Glutamatergic neuron (in vitro differentiated cells): ENCODE measurements around the gene NUAK1. TPM values are rescaled to one million over a fixed set of nuclear protein-coding genes. Genes with fewer than 3 reads are reported as not detected.

Experiments
- DNase-seq: peaks from one replicate; pipeline ENCODE4 v3.0.0; 2022
- H3K27ac Mint-ChIP-seq: one replicate; pipeline ENCODE4 v1.8.0; 2020; ENCODE audit warnings: mild to moderate bottlenecking, mixed read lengths, inconsistent platforms; ENCODE audit not compliant: unreplicated experiment
- H3K27me3 Mint-ChIP-seq: one replicate; pipeline ENCODE4 v1.8.0; 2020; ENCODE audit warnings: mild to moderate bottlenecking, moderate library complexity, mixed read lengths, inconsistent platforms; ENCODE audit not compliant: unreplicated experiment
- H3K36me3 Mint-ChIP-seq: one replicate; pipeline ENCODE4 v1.8.0; 2020; ENCODE audit warnings: mild to moderate bottlenecking, mixed read lengths, inconsistent platforms; ENCODE audit not compliant: unreplicated experiment
- H3K4me1 Mint-ChIP-seq: one replicate; pipeline ENCODE4 v1.8.0; 2020; ENCODE audit warnings: mild to moderate bottlenecking, low read depth, mixed read lengths, inconsistent platforms; ENCODE audit not compliant: unreplicated experiment
- H3K4me3 Mint-ChIP-seq: one replicate; pipeline ENCODE4 v1.8.0; 2020; ENCODE audit warnings: mild to moderate bottlenecking, mixed read lengths, inconsistent platforms; ENCODE audit not compliant: unreplicated experiment
- H3K9me3 Mint-ChIP-seq: one replicate; pipeline ENCODE4 v1.8.0; 2020; ENCODE audit warnings: mild to moderate bottlenecking, moderate library complexity, mixed read lengths, inconsistent platforms; ENCODE audit not compliant: unreplicated experiment
- total RNA-seq: library from RNA; stranded (reverse); fragmentation: NEBNext Ultra II Directional; extraction: Animal tissue kit (Norgen Biotek cat#: 25700); gene quantifications from one replicate; pipeline ENCODE4 v1.2.1, GENCODE V29; 2021; ENCODE audit not compliant: unreplicated experiment
- TF ChIP-seq, protein P1 (sequence below): fragments of 200-600 bp; sonication (generic); IDR thresholded peaks from one replicate; pipeline ENCODE4 v1.5.0; 2021; ENCODE audit not compliant: partially characterized antibody, unreplicated experiment

Gene NUAK1
- total RNA-seq, 1 donor from 2014 or later, result 18.8 TPM

DNA sequence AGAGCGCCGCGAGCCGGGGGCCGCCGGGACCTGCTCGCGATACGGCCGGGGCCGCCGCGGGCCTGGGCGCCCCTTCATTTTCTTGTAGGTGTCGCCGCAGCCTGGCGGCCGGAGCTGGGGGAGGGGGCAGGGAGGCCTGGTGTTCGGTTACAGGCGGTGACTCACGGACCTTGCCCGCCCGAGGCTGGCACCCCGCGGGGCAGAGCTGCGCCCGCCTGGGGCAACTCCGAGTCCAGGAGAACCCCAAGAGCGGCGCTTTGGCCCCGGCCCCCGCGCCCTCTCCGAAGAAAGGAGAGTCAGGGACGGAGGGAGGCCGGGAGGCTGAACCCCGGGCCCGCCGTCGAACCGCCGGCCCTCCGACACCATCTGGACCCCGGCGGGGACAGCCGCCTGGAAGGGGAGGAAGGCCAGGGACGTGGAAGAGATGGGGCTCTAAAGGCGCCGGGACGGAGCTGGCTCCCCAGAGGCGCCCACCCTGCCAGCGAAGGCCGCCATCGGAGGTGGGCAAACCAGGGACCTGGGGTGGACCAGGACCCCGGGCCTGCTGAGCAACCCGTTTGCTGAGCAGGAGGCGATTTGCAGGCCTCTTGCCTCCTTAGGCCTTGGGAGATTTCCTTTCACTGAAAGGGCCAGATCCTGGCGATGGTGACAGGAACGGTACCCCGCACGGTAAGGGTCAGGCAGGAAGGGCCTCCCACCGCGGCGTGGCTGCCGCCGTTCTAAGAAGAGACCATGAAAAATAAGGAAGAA is 843 bp upstream of the NUAK1 start:
- Mint-ChIP-seq H3K4me3 (peak overlapping the region; percentile 87), H3K9me3 (peaks cover 2% of the 10 kb centered on the region), H3K27ac (peak overlapping the region; percentile 74), H3K27me3 (peaks cover 4% of the 10 kb centered on the region), H3K36me3 (no peaks in the 10 kb centered on the region), H3K4me1 (peaks cover 21% of the 10 kb centered on the region)
- TF ChIP-seq, protein P1, sequence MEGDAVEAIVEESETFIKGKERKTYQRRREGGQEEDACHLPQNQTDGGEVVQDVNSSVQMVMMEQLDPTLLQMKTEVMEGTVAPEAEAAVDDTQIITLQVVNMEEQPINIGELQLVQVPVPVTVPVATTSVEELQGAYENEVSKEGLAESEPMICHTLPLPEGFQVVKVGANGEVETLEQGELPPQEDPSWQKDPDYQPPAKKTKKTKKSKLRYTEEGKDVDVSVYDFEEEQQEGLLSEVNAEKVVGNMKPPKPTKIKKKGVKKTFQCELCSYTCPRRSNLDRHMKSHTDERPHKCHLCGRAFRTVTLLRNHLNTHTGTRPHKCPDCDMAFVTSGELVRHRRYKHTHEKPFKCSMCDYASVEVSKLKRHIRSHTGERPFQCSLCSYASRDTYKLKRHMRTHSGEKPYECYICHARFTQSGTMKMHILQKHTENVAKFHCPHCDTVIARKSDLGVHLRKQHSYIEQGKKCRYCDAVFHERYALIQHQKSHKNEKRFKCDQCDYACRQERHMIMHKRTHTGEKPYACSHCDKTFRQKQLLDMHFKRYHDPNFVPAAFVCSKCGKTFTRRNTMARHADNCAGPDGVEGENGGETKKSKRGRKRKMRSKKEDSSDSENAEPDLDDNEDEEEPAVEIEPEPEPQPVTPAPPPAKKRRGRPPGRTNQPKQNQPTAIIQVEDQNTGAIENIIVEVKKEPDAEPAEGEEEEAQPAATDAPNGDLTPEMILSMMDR, result no peak
- DNase-seq, result peak; percentile 70

DNA sequence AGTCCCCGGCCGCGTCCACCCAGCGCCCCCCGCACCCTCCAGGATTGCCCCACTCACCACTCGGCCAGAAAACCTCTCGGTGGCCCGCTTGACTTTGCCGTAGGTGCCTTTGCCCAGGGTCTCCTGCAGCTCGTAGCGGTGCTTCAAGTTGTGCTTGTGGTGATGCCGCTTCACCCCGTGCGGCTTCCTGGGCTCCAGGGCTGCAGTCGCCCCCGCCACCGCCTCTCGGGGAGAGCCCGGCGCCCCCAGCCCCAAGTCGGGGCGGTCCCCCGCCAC is 459 bp downstream of the NUAK1 start:
- Mint-ChIP-seq H3K9me3 (peaks cover 2% of the 10 kb centered on the region), H3K27me3 (peaks cover 4% of the 10 kb centered on the region), H3K4me3 (peak overlapping the region; percentile 86), H3K27ac (no peak overlapping the region), H3K36me3 (no peaks in the 10 kb centered on the region), H3K4me1 (peaks cover 20% of the 10 kb centered on the region)
- no peak for DNase-seq
- TF ChIP-seq, protein P1, result no peak

DNA sequence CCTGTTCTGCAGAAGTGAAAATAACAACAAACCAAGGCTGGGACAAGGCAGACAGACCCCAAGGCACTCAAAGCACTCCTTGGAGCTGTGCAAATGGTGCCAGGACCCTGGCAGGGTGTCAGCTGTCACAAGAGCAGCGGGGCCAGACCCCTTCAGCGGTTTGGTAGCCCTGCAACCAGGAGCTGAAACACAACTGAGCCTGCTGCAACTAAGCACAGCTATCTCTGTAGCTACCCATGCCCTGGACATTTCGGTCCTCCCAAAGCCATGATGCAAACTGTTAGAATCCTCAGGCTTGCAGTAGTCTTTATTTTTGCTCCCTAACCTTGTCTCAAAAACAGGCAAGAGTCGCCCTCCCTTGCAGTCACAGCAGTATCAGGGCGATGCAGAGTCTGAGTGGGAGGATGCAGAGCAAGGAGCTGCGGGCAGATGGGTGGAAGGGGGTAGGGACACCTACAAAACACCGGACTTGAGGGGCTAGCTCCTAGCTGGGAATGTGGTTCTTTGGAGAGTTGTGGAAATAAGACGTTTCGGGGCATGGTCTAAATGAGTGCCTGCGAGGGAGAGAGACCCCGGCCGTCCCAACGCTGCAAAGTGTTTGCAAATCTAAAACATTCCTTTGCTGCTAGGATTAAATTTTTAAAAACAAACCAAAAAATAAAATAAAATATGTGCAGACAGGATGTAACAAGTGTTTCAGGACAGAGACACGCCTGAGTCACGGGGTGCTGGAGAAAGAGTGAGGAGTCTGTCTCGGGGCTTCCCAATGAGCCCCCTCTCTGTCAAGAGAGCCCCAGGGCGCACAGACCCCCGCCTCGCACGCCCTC is 1.0 kb downstream of the NUAK1 start:
- DNase-seq, result no peak
- no peaks in the 10 kb centered on the region for H3K36me3 Mint-ChIP-seq
- peaks cover 20% of the 10 kb centered on the region for H3K4me1 Mint-ChIP-seq
- peak overlapping the region; percentile 53 for H3K27ac Mint-ChIP-seq
- peak overlapping the region; percentile 86 for H3K4me3 Mint-ChIP-seq
- TF ChIP-seq, protein P1, result no peak
- peaks cover 2% of the 10 kb centered on the region for H3K9me3 Mint-ChIP-seq
- H3K27me3 Mint-ChIP-seq, result peaks cover 4% of the 10 kb centered on the region

DNA sequence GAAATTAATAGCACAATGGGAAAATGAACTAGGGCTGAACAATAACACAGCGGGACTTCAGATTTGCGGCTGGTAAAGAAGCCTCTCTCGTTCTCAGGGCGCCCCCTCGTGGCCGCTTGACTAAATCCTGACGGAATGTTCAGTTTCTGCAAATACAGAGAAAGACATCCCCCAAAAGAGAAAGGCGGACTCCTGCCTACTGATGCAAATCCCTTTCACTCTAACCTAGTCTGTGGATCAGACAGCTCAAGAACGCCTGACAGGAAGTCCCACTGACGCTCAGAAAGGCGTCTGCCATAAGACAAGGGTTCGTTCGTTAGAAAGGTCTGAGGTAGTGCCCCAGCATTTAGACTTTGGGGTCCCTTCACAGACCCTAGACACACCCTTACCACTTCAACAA is 2.5 kb downstream of the NUAK1 start:
- no peak overlapping the region for H3K27ac Mint-ChIP-seq
- TF ChIP-seq, protein P1, result peak; percentile 93
- H3K9me3 Mint-ChIP-seq, result peaks cover 4% of the 10 kb centered on the region
- H3K4me3 Mint-ChIP-seq, result peak overlapping the region; percentile 78
- H3K4me1 Mint-ChIP-seq, result peaks cover 28% of the 10 kb centered on the region
- H3K27me3 Mint-ChIP-seq, result peaks cover 4% of the 10 kb centered on the region
- DNase-seq, result peak; percentile 92
- H3K36me3 Mint-ChIP-seq, result no peaks in the 10 kb centered on the region

DNA sequence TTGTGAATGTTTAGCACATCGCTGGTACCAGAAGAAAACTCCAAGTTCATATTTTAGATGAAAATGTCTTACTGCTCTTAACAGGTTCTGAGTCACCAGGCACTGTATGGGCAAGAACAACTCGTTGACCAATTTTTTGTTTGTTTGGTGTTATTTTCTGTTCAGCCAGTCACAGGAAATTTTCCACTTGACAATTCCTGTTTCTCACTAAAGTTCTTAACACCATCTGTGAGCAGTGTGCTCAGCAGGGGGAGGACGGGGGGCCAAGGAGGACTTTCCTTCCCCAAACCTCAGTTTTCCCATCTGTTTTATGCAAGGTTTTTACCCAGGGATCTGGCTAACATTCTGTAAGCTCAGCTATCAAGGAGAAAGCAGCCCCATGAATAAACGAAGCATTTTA is 3.0 kb downstream of the NUAK1 start:
- Mint-ChIP-seq H3K4me3 (peak overlapping the region; percentile 78), H3K36me3 (no peaks in the 10 kb centered on the region), H3K27ac (no peak overlapping the region), H3K9me3 (peaks cover 4% of the 10 kb centered on the region), H3K27me3 (peaks cover 3% of the 10 kb centered on the region), H3K4me1 (peaks cover 28% of the 10 kb centered on the region)
- TF ChIP-seq, protein P1, result no peak
- DNase-seq, result no peak
